CD4-positive, alpha-beta T cell treated with Interleukin-15 for 1 hour (primary cell): ENCODE data around the gene MASP2.
"Not testable (repeated sequence)": the region's sequence is repeated elsewhere in the genome, so short reads cannot be mapped to it uniquely, and the experiment has no call there.

Experiments
- DNase-seq: peaks from one replicate; pipeline ENCODE4 v3.0.0-alpha.2; 2020

MASP2 gene

GRCh38 chr1:11058026-11058425 is 11.0 kb upstream of the MASP2 start:
- DNase-seq = no peak

GRCh38 chr1:11057477-11057876 is 10.4 kb upstream of the MASP2 start:
- DNase-seq = no peak

GRCh38 chr1:11056504-11056903 is 9.5 kb upstream of the MASP2 start:
- no peak for DNase-seq

GRCh38 chr1:11055676-11056075 is 8.6 kb upstream of the MASP2 start:
- DNase-seq = no peak

GRCh38 chr1:11054666-11055065 is 7.6 kb upstream of the MASP2 start:
- DNase-seq = no peak

- DNase-seq = no peak
Measured at GRCh38 chr1:11054181-11054580, 7.1 kb upstream of the MASP2 start.

GRCh38 chr1:11053758-11054137 is 6.7 kb upstream of the MASP2 start:
- DNase-seq = no peak

GRCh38 chr1:11052839-11053757 is 6.1 kb upstream of the MASP2 start:
- DNase-seq = no peak

GRCh38 chr1:11051781-11052511 is 4.9 kb upstream of the MASP2 start:
- no peak for DNase-seq

GRCh38 chr1:11051121-11051520 is 4.1 kb upstream of the MASP2 start:
- DNase-seq = not testable (repeated sequence)

- DNase-seq = no peak
Measured at GRCh38 chr1:11046270-11046566, 821 bp downstream of the MASP2 start.

GRCh38 chr1:11045428-11046269 is 1.4 kb downstream of the MASP2 start:
- no peak for DNase-seq

GRCh38 chr1:11044849-11045427 is 2.1 kb downstream of the MASP2 start:
- DNase-seq = no peak

- DNase-seq = no peak
Measured at GRCh38 chr1:11044086-11044848, 2.8 kb downstream of the MASP2 start.

GRCh38 chr1:11042995-11043874 is 3.8 kb downstream of the MASP2 start:
- no peak for DNase-seq

GRCh38 chr1:11042065-11042464 is 5.0 kb downstream of the MASP2 start:
- DNase-seq = no peak

GRCh38 chr1:11041048-11041447 is 6.0 kb downstream of the MASP2 start:
- no peak for DNase-seq

GRCh38 chr1:11040105-11040429 is 7.0 kb downstream of the MASP2 start:
- DNase-seq = not testable (repeated sequence)

- DNase-seq = no peak
Measured at GRCh38 chr1:11039351-11040104, 7.5 kb downstream of the MASP2 start.

- DNase-seq = peak; percentile 85
Measured at GRCh38 chr1:11037740-11038182, 9.3 kb downstream of the MASP2 start.
